GM12891 (cell line): ENCODE data around the gene EHD4.
A peak's percentile ranks its signal among the peaks of the same experiment; 100 is the strongest.

Experiments
- DNase-seq: peaks from one replicate; pipeline ENCODE4 v3.0.0; 2011; ENCODE audit warnings: low spot score; ENCODE audit not compliant: insufficient read length
- FAIRE-seq: peaks from 2 replicates; lab custom pipeline; 2011; peaks lifted over from hg19 to GRCh38; lab: Jason Lieb, UNC
- PAX5 ChIP-seq: IDR thresholded peaks from 2 replicates; pipeline ENCODE4 v1.6.1; 2011; ENCODE audit warnings: low read length, moderate library complexity, mild to moderate bottlenecking; ENCODE audit not compliant: insufficient read depth, severe bottlenecking
- POLR2A ChIP-seq: IDR thresholded peaks from 2 replicates; pipeline ENCODE4 v1.6.1; 2011; ENCODE audit warnings: low read depth, low read length, control low read depth
- POLR2AphosphoS5 ChIP-seq: IDR thresholded peaks from 2 replicates; pipeline ENCODE4 v1.6.1; 2011; ENCODE audit warnings: low read depth, low read length, control low read depth
- POU2F2 ChIP-seq: IDR thresholded peaks from 2 replicates; pipeline ENCODE4 v1.6.1; 2011; ENCODE audit warnings: low read depth, mild to moderate bottlenecking, control low read depth, low read length, moderate library complexity
- SPI1 ChIP-seq: IDR thresholded peaks from 2 replicates; pipeline ENCODE4 v1.6.1; 2011; ENCODE audit warnings: low read depth, low read length, control low read depth
- TAF1 ChIP-seq: IDR thresholded peaks from 2 replicates; pipeline ENCODE4 v1.6.1; 2011; ENCODE audit warnings: low read depth, low read length, control low read depth

EHD4 gene

GRCh38 chr15:41980654-41981323 lies 8.4 kb upstream of the EHD4 start:
- no peak for DNase-seq
- FAIRE-seq = no peak
- no peak for TF ChIP-seq POU2F2
- no peak for TF ChIP-seq POLR2AphosphoS5
- no peak for TF ChIP-seq TAF1

GRCh38 chr15:41979493-41980266 lies 7.3 kb upstream of the EHD4 start:
- TF ChIP-seq TAF1 (no peak), PAX5 (no peak), POU2F2 (no peak), POLR2A (no peak), POLR2AphosphoS5 (no peak), SPI1 (no peak)
- FAIRE-seq (no peak), DNase-seq (no peak)

GRCh38 chr15:41978534-41978933 lies 6.2 kb upstream of the EHD4 start:
- no peak for DNase-seq
- FAIRE-seq = no peak
- no peak for TF ChIP-seq POU2F2
- TF ChIP-seq PAX5 = no peak
- TF ChIP-seq SPI1 = no peak
- TF ChIP-seq POLR2A = no peak
- no peak for TF ChIP-seq TAF1
- no peak for TF ChIP-seq POLR2AphosphoS5

- TF ChIP-seq SPI1 = no peak
- no peak for TF ChIP-seq POU2F2
- TF ChIP-seq PAX5 = no peak
- no peak for TF ChIP-seq TAF1
- no peak for TF ChIP-seq POLR2A
- no peak for TF ChIP-seq POLR2AphosphoS5
- FAIRE-seq (no peak), DNase-seq (no peak)
Observed at GRCh38 chr15:41977757-41978383, 5.5 kb upstream of the EHD4 start.

GRCh38 chr15:41975669-41976068 lies 3.3 kb upstream of the EHD4 start:
- no peak for TF ChIP-seq PAX5
- TF ChIP-seq SPI1 = no peak
- no peak for TF ChIP-seq TAF1
- TF ChIP-seq POLR2AphosphoS5 = no peak
- no peak for TF ChIP-seq POU2F2
- no peak for TF ChIP-seq POLR2A
- FAIRE-seq (no peak), DNase-seq (no peak)

GRCh38 chr15:41974041-41974440 lies 1.7 kb upstream of the EHD4 start:
- TF ChIP-seq POLR2AphosphoS5 (no peak), TAF1 (no peak), PAX5 (no peak), POU2F2 (no peak), POLR2A (no peak), SPI1 (no peak)
- FAIRE-seq = no peak
- no peak for DNase-seq

- no peak for DNase-seq
- TF ChIP-seq TAF1 (no peak), POLR2A (no peak), POU2F2 (no peak), POLR2AphosphoS5 (no peak), SPI1 (no peak), PAX5 (no peak)
- no peak for FAIRE-seq
Observed at GRCh38 chr15:41971895-41972252, 483 bp downstream of the EHD4 start.

GRCh38 chr15:41971089-41971894 lies 1.1 kb downstream of the EHD4 start:
- FAIRE-seq (peak; percentile 90), DNase-seq (peak; percentile 56)
- TF ChIP-seq PAX5 (no peak), POLR2AphosphoS5 (peak; percentile 91), SPI1 (peak; percentile 54), POU2F2 (peak; percentile 89), TAF1 (peak; percentile 87), POLR2A (peak; percentile 93)

- no peak for DNase-seq
- TF ChIP-seq POU2F2 (no peak), POLR2AphosphoS5 (no peak), PAX5 (no peak)
- FAIRE-seq = peak; percentile 71
Observed at GRCh38 chr15:41970456-41970855, 1.9 kb downstream of the EHD4 start.
